ENCODE data around the gene NUDT4B.
"Not testable (repeated sequence)": the region's sequence is repeated elsewhere in the genome, so short reads cannot be mapped to it uniquely, and the experiment has no call there.

The NUDT4B gene

GRCh38 chr1:148748563-148749334, at the start of gene NUDT4B:
NUDT4B (plus strand) TSS chr1:148748774; CDS start chr1:148748953, 179 bp downstream.
- not testable (repeated sequence) for DNase-seq

GRCh38 chr1:148699357-148699756, 49.2 kb upstream of the NUDT4B start:
- DNase-seq: not testable (repeated sequence)

GRCh38 chr1:148702242-148702641, 46.3 kb upstream of the NUDT4B start:
- not testable (repeated sequence) for DNase-seq

GRCh38 chr1:148703973-148704591, 44.5 kb upstream of the NUDT4B start:
- DNase-seq: not testable (repeated sequence)

GRCh38 chr1:148705316-148705948, 43.1 kb upstream of the NUDT4B start:
- not testable (repeated sequence) for DNase-seq

- not testable (repeated sequence) for DNase-seq
These were observed 39.7 kb upstream of the NUDT4B start for GRCh38 chr1:148708779-148709333.

- DNase-seq: not testable (repeated sequence)
These were observed 37.6 kb upstream of the NUDT4B start for GRCh38 chr1:148710772-148711523.

GRCh38 chr1:148712353-148712752, 36.2 kb upstream of the NUDT4B start:
- not testable (repeated sequence) for DNase-seq

GRCh38 chr1:148715518-148715917, 33.1 kb upstream of the NUDT4B start:
- DNase-seq: not testable (repeated sequence)

GRCh38 chr1:148716966-148717520, 31.5 kb upstream of the NUDT4B start:
- DNase-seq: not testable (repeated sequence)

- not testable (repeated sequence) for DNase-seq
These were observed 27.7 kb upstream of the NUDT4B start for GRCh38 chr1:148720918-148721317.

GRCh38 chr1:148722758-148723157, 25.8 kb upstream of the NUDT4B start:
- not testable (repeated sequence) for DNase-seq

GRCh38 chr1:148723515-148723914, 25.1 kb upstream of the NUDT4B start:
- DNase-seq: not testable (repeated sequence)

GRCh38 chr1:148724872-148725271, 23.7 kb upstream of the NUDT4B start:
- not testable (repeated sequence) for DNase-seq

GRCh38 chr1:148727862-148728261, 20.7 kb upstream of the NUDT4B start:
- not testable (repeated sequence) for DNase-seq

- DNase-seq: not testable (repeated sequence)
These were observed 19.4 kb upstream of the NUDT4B start for GRCh38 chr1:148729128-148729527.

- not testable (repeated sequence) for DNase-seq
These were observed 19.0 kb upstream of the NUDT4B start for GRCh38 chr1:148729541-148729940.

- not testable (repeated sequence) for DNase-seq
These were observed 16.3 kb upstream of the NUDT4B start for GRCh38 chr1:148732277-148732676.

- not testable (repeated sequence) for DNase-seq
These were observed 14.8 kb upstream of the NUDT4B start for GRCh38 chr1:148733585-148734310.

- not testable (repeated sequence) for DNase-seq
These were observed 14.3 kb upstream of the NUDT4B start for GRCh38 chr1:148734311-148734662.

- not testable (repeated sequence) for DNase-seq
These were observed 13.0 kb upstream of the NUDT4B start for GRCh38 chr1:148735538-148735937.

Data from stimulated activated CD4-positive, alpha-beta T cell treated with anti-CD3 and anti-CD28 coated beads, Interleukin-12 subunit alpha, Interleukin-12 subunit beta, amount 100 ng/mL, for 4 hours (primary cell).